HG02943 (cell line): ENCODE data around the gene KCNIP1.

Experiments used
- ATAC-seq: cut with Tn5 transposase; IDR thresholded peaks from one replicate; pipeline ENCODE4 v1.9.1; 2021; ENCODE audit warnings: mild to moderate bottlenecking, low read depth, moderate library complexity; ENCODE audit not compliant: unreplicated experiment

KCNIP1 gene

GRCh38 chr5:170559296-170559695 lies 55.5 kb downstream of the KCNIP1 start:
- no peak for ATAC-seq

GRCh38 chr5:170560938-170561337 lies 57.1 kb downstream of the KCNIP1 start:
- ATAC-seq = no peak

GRCh38 chr5:170562166-170562874 lies 58.5 kb downstream of the KCNIP1 start:
- ATAC-seq = no peak

- ATAC-seq = no peak
Measured at GRCh38 chr5:170562875-170563228, 59.0 kb downstream of the KCNIP1 start.

- ATAC-seq = no peak
Measured at GRCh38 chr5:170563824-170564567, 60.2 kb downstream of the KCNIP1 start.

GRCh38 chr5:170565072-170565471 lies 61.3 kb downstream of the KCNIP1 start:
- ATAC-seq = no peak

GRCh38 chr5:170569101-170569500 lies 65.3 kb downstream of the KCNIP1 start:
- ATAC-seq = no peak

- ATAC-seq = no peak
Measured at GRCh38 chr5:170570476-170570875, 66.7 kb downstream of the KCNIP1 start.

- ATAC-seq = no peak
Measured at GRCh38 chr5:170571281-170571731, 67.5 kb downstream of the KCNIP1 start.

GRCh38 chr5:170571875-170572852 lies 68.3 kb downstream of the KCNIP1 start:
- ATAC-seq = peak; percentile 59

GRCh38 chr5:170573114-170573513 lies 69.3 kb downstream of the KCNIP1 start:
- ATAC-seq = no peak

GRCh38 chr5:170573660-170574059 lies 69.8 kb downstream of the KCNIP1 start:
- no peak for ATAC-seq

GRCh38 chr5:170576602-170577535 lies 73.0 kb downstream of the KCNIP1 start:
- ATAC-seq = no peak

GRCh38 chr5:170579601-170580000 lies 75.8 kb downstream of the KCNIP1 start:
- no peak for ATAC-seq

- ATAC-seq = no peak
Measured at GRCh38 chr5:170581211-170581610, 77.4 kb downstream of the KCNIP1 start.

GRCh38 chr5:170582644-170583330 lies 79.0 kb downstream of the KCNIP1 start:
- no peak for ATAC-seq

GRCh38 chr5:170584003-170584402 lies 80.2 kb downstream of the KCNIP1 start:
- no peak for ATAC-seq

GRCh38 chr5:170584450-170585058 lies 80.7 kb downstream of the KCNIP1 start:
- ATAC-seq = no peak
